ENCODE data around the gene ANXA2R.

GRCh38 chr5:43068037-43068436, 27.9 kb upstream of the ANXA2R start:
- TF ChIP-seq ZNF560 (tag by site-specific recombination; IDR thresholded peaks at IDR 0.05; ENCODE audit: borderline replicate concordance) (no peak), ZNF529 (tag by site-specific recombination; IDR thresholded peaks at IDR 0.05; ENCODE audit: insufficient replicate concordance) (no peak), CTCF (tag by site-specific recombination; IDR thresholded peaks at IDR 0.05) (no peak), ZNF510 (tag by site-specific recombination; IDR thresholded peaks at IDR 0.05; ENCODE audit: insufficient replicate concordance) (no peak), ZBTB1 (tag by site-specific recombination; IDR thresholded peaks at IDR 0.05) (no peak), GLIS1 (tag by site-specific recombination; IDR thresholded peaks at IDR 0.05) (no peak), ZNF37A (tag by site-specific recombination; IDR thresholded peaks at IDR 0.05) (no peak), ZNF48 (tag by site-specific recombination; IDR thresholded peaks at IDR 0.05) (no peak), FEZF1 (tag by site-specific recombination; IDR thresholded peaks at IDR 0.05) (no peak), ZNF449 (tag by site-specific recombination; IDR thresholded peaks at IDR 0.05) (no peak), ZBTB26 (tag by site-specific recombination; optimal IDR thresholded peaks at IDR 0.05) (no peak), ZBTB8A (tag by site-specific recombination; IDR thresholded peaks at IDR 0.05) (no peak), ZNF621 (tag by site-specific recombination; IDR thresholded peaks at IDR 0.05) (no peak), BCL11A (tag by site-specific recombination; IDR thresholded peaks at IDR 0.05; ENCODE audit: low read depth) (no peak)

Data from HEK293 (cell line).